ENCODE measurements around the gene XYLT1. TPM values are rescaled to one million over a fixed set of nuclear protein-coding genes. Genes with fewer than 3 reads are reported as not detected.
A peak's percentile ranks its signal among the peaks of the same experiment; 100 is the strongest.

Gene XYLT1
- total RNA-seq, 6 experiments from 2014 or later: 0.48 to 2.0 (median 0.59) TPM

DNA sequence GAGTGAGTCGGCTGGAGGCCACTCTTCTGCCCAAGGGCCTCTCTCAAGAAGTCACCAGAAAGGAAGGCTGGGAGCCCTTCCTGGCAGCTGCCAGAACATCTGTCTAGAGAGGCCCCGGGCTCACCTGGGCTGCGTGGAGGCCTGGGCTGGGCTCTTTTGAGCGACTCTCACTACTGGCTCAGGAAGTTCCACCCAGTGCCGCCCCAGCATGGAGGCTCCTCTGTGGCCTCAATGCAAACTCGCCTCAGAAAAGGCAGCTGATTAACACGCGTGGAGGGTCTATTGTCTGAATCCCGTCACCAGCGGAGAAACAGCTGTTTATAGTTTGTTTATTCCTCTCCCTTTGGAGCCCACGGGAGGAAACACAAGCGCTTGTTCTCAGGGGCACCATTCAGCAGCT, 25.3 kb downstream of the XYLT1 start:
- no peak for ATAC-seq
- Histone ChIP-seq H3K4me1 (no peaks in the 10 kb centered on the region), H3K4me3 (no peak overlapping the region), H3K36me3 (no peaks in the 10 kb centered on the region), H3K27me3 (no peaks in the 10 kb centered on the region), H3K27ac (no peak overlapping the region), H3K9me3 (no peaks in the 10 kb centered on the region)
- WGBS (ENCODE audit: insufficient coverage, low coverage, low lambda C conversion rate, missing lambda C conversion rate): 59% methylated on average over 5 of the region's 12 CpGs
- intact Hi-C loops (cut with DNase I): no loop called here
- no peak for DNase-seq
- TF ChIP-seq, protein P1, sequence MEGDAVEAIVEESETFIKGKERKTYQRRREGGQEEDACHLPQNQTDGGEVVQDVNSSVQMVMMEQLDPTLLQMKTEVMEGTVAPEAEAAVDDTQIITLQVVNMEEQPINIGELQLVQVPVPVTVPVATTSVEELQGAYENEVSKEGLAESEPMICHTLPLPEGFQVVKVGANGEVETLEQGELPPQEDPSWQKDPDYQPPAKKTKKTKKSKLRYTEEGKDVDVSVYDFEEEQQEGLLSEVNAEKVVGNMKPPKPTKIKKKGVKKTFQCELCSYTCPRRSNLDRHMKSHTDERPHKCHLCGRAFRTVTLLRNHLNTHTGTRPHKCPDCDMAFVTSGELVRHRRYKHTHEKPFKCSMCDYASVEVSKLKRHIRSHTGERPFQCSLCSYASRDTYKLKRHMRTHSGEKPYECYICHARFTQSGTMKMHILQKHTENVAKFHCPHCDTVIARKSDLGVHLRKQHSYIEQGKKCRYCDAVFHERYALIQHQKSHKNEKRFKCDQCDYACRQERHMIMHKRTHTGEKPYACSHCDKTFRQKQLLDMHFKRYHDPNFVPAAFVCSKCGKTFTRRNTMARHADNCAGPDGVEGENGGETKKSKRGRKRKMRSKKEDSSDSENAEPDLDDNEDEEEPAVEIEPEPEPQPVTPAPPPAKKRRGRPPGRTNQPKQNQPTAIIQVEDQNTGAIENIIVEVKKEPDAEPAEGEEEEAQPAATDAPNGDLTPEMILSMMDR (IDR thresholded peaks at IDR 0.05): no peak
- no peak for TF ChIP-seq POLR2A (IDR thresholded peaks at IDR 0.05)

DNA sequence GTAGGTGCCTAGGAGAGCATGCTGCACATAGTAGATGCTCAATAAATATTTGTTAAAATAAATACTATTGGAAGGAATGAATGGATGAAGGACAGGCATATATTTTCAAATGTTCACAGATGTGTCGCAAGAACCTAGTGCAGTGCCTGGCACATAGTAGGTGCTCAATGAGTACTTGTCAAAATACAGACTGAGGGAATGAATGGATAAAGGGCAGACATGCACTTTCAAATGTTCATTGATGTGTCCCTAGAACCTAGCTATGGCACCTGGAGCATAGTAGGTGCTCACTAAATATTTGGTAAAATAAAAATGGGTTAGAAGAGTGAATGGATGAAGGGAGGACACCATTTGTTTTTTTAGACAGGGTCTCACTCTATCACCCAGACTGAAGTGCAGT, 26.1 kb downstream of the XYLT1 start:
- no peaks in the 10 kb centered on the region for H3K4me1 ChIP-seq
- no peak overlapping the region for H3K4me3 ChIP-seq
- intact Hi-C loops (cut with DNase I): no loop called here
- no peaks in the 10 kb centered on the region for H3K9me3 ChIP-seq
- no peaks in the 10 kb centered on the region for H3K27me3 ChIP-seq
- DNase-seq (no peak), ATAC-seq (no peak)
- no peaks in the 10 kb centered on the region for H3K36me3 ChIP-seq
- H3K27ac ChIP-seq: no peak overlapping the region
- TF ChIP-seq POLR2A (IDR thresholded peaks at IDR 0.05): no peak
- TF ChIP-seq, protein P1 (IDR thresholded peaks at IDR 0.05): no peak
- 73% methylated on average over 1 of the region's 1 CpG for WGBS (ENCODE audit: insufficient coverage, low coverage, low lambda C conversion rate, missing lambda C conversion rate)

DNA sequence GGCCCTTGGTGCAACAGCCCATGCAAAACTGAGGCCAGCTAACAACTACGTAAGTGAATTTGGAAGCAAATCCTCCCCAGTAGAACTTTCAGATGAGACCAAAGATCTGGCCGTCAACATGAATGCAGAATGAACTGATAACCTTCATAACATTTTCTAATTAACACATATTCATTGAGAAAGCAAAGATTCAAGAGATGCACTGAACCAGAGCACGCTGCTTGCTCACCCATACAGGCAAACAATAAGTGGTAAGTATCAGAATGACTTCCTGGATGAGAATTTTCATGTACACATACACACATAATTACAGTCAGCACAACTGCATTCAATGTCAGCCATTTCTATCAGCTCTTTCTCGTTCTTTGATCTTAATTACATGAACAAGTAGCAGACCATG, 30.6 kb downstream of the XYLT1 start:
- Histone ChIP-seq H3K27ac (no peak overlapping the region), H3K9me3 (no peaks in the 10 kb centered on the region), H3K4me1 (no peaks in the 10 kb centered on the region), H3K36me3 (no peaks in the 10 kb centered on the region), H3K4me3 (no peak overlapping the region), H3K27me3 (no peaks in the 10 kb centered on the region)
- no peak for TF ChIP-seq POLR2A (IDR thresholded peaks at IDR 0.05)
- intact Hi-C loops (cut with DNase I): no loop called here
- DNase-seq (no peak), ATAC-seq (no peak)
- 40% methylated on average over 4 of the region's 4 CpGs for WGBS (ENCODE audit: insufficient coverage, low coverage, low lambda C conversion rate, missing lambda C conversion rate)

DNA sequence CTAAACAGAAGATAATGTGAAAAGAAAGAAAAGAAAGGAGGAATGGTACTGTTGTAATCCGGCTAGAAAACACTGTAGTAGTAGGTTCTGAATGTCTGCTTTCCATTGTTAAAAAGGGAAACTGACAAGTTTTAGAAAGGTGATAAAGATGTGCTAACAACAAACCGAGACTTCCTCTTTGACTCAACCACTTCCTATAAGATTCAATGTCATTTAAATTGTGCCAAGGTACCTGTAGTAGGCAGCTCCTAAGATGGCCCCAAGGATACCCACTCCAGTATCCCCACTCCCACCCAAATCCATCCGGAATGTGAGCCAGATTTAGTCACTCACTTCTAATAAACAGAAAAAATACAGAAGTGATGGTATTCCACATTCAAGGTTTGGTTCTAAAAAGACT, 31.2 kb downstream of the XYLT1 start:
- H3K36me3 ChIP-seq: no peaks in the 10 kb centered on the region
- no peaks in the 10 kb centered on the region for H3K27me3 ChIP-seq
- 22% methylated on average over 3 of the region's 3 CpGs for WGBS (ENCODE audit: insufficient coverage, low coverage, low lambda C conversion rate, missing lambda C conversion rate)
- DNase-seq (no peak), ATAC-seq (peak in 1 of 4 donors; percentile 23)
- intact Hi-C loops (cut with DNase I): no loop called here
- H3K27ac ChIP-seq: no peak overlapping the region
- no peaks in the 10 kb centered on the region for H3K9me3 ChIP-seq
- H3K4me3 ChIP-seq: no peak overlapping the region
- TF ChIP-seq POLR2A (IDR thresholded peaks at IDR 0.05): no peak
- TF ChIP-seq, protein P1 (IDR thresholded peaks at IDR 0.05): no peak
- H3K4me1 ChIP-seq: no peaks in the 10 kb centered on the region

DNA sequence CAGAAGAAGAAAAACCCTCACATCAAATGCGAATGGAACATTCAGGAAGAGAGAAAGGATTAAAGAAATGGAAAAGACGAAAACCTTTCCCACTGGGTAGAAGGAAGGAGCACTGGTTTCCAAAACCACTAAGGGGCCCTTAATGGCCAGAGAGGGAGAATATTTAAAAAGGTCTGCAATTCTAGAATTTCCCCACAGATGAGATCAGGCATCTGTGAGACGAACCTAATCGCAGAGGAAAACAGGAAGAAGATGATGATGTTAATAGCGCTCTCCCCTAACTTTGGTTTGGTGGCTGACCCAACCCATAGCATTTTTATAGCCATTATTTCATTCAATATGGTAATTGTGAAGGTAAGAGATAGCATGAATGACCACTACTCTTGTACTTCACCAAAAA, 32.8 kb downstream of the XYLT1 start:
- Histone ChIP-seq H3K27me3 (no peaks in the 10 kb centered on the region), H3K4me3 (no peak overlapping the region), H3K9me3 (no peaks in the 10 kb centered on the region), H3K4me1 (no peaks in the 10 kb centered on the region), H3K27ac (no peak overlapping the region), H3K36me3 (no peaks in the 10 kb centered on the region)
- TF ChIP-seq POLR2A (IDR thresholded peaks at IDR 0.05): no peak
- TF ChIP-seq, protein P1 (IDR thresholded peaks at IDR 0.05): no peak
- ATAC-seq (no peak), DNase-seq (no peak)
- 68% methylated on average over 5 of the region's 5 CpGs for WGBS (ENCODE audit: insufficient coverage, low coverage, low lambda C conversion rate, missing lambda C conversion rate)
- intact Hi-C loops (cut with DNase I): no loop called here
